OCI-LY3 (cell line): ENCODE measurements around the gene TCEANC.

Experiments used
- EZH2phosphoT487 ChIP-seq: fragments of 200-600 bp; shearing (Covaris generic); IDR thresholded peaks from 2 replicates; pipeline ENCODE4 v1.6.1; 2018; ENCODE audit warnings: antibody characterized with exemption, mixed run types, low read depth
- TF ChIP-seq, protein P1 (sequence below): fragments of 200-600, 300-600 bp; sonication (generic); IDR thresholded peaks from 2 replicates; pipeline ENCODE4 v1.5.1; 2014; ENCODE audit warnings: antibody characterized with exemption, low read length, low read depth

DNA sequence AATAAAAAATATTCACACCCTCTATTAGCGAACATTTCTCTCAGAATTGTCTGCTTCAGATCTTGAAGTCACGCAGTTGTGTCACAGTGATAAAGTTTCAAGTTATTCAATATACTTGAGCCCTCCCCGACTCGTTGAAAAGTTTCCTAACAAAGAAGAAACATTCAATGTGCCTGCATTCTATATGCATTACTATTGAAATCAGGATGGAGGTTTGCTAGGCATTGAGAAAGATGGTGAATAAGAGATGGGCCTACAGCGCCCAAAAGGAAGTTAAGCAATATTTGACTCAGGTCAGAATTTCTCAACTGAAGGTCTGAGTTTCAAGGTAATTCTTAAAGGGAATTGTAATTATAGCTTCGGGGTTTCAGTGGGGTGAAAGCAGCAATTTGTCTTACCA lies 6.1 kb downstream of the TCEANC start:
- TF ChIP-seq, protein P1, sequence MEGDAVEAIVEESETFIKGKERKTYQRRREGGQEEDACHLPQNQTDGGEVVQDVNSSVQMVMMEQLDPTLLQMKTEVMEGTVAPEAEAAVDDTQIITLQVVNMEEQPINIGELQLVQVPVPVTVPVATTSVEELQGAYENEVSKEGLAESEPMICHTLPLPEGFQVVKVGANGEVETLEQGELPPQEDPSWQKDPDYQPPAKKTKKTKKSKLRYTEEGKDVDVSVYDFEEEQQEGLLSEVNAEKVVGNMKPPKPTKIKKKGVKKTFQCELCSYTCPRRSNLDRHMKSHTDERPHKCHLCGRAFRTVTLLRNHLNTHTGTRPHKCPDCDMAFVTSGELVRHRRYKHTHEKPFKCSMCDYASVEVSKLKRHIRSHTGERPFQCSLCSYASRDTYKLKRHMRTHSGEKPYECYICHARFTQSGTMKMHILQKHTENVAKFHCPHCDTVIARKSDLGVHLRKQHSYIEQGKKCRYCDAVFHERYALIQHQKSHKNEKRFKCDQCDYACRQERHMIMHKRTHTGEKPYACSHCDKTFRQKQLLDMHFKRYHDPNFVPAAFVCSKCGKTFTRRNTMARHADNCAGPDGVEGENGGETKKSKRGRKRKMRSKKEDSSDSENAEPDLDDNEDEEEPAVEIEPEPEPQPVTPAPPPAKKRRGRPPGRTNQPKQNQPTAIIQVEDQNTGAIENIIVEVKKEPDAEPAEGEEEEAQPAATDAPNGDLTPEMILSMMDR = no peak
- no peak for TF ChIP-seq EZH2phosphoT487
